Astrocyte of the spinal cord (primary cell): ENCODE measurements around the gene MTMR3.
"Not testable (repeated sequence)": the region's sequence is repeated elsewhere in the genome, so short reads cannot be mapped to it uniquely, and the experiment has no call there.

Experiments used
- DNase-seq: peaks from one replicate; pipeline ENCODE4 v3.0.0; 2011; ENCODE audit warnings: low read depth, low spot score
- H3K4me3 ChIP-seq: 2 replicates; pipeline ENCODE4 v1.5.1; 2011; ENCODE audit warnings: low read depth, mild to moderate bottlenecking, low read length, moderate library complexity
- in situ Hi-C: cut with HindIII; loops from 2 replicates; pipeline ENCODE4 v1.10.0; 2017; ENCODE audit warnings: low sequenced_read_pairs
- TF ChIP-seq, protein P1 (sequence below): IDR thresholded peaks from 2 replicates; pipeline ENCODE4 v1.5.1; 2012; ENCODE audit warnings: low read depth, mild to moderate bottlenecking, low read length, inconsistent platforms

The MTMR3 gene

DNA sequence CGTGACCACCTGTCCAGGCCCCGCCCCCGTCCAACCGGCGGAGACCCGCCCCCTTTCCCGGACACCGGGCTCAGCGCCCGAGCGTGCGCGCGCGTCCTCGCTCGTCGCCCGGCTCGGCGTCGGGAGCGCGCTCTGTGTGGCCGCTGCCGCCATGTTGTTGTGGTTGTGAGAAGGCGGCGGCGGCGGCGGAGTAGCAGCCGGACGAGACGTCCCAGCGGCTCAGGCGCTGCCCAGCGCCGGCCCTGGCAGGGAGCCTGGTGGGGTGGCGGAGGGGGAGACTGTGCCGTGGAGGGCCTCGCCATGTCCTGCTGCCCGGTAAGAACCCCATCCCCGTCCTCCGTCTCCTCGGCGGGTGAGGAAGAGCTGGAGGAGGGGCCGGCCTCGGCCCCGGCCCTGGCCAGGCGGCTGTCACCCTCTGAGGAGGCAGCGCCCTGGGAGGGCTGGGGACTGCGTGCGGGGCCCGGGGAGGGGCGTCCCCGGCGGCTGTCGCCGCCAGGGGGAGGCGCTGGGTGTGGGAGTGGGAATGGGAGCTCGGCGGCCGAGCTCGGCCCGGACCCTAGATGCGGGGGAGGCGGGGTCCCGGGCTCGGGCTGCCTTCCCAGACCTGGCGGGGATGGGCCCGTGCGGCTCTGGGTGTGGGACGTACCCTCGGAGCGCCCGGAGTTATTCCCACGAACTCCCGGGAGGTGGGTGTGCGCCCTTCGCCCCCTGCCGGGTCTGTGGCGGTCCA is at the start of gene MTMR3:
Gene MTMR3, plus strand, starts transcription at position 130 of the 730 bp plus-strand sequence. CDS start 87,886 bp downstream, outside the sequence.
- in situ Hi-C loops = no loop called here
- TF ChIP-seq, protein P1, sequence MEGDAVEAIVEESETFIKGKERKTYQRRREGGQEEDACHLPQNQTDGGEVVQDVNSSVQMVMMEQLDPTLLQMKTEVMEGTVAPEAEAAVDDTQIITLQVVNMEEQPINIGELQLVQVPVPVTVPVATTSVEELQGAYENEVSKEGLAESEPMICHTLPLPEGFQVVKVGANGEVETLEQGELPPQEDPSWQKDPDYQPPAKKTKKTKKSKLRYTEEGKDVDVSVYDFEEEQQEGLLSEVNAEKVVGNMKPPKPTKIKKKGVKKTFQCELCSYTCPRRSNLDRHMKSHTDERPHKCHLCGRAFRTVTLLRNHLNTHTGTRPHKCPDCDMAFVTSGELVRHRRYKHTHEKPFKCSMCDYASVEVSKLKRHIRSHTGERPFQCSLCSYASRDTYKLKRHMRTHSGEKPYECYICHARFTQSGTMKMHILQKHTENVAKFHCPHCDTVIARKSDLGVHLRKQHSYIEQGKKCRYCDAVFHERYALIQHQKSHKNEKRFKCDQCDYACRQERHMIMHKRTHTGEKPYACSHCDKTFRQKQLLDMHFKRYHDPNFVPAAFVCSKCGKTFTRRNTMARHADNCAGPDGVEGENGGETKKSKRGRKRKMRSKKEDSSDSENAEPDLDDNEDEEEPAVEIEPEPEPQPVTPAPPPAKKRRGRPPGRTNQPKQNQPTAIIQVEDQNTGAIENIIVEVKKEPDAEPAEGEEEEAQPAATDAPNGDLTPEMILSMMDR = peak; percentile 45

DNA sequence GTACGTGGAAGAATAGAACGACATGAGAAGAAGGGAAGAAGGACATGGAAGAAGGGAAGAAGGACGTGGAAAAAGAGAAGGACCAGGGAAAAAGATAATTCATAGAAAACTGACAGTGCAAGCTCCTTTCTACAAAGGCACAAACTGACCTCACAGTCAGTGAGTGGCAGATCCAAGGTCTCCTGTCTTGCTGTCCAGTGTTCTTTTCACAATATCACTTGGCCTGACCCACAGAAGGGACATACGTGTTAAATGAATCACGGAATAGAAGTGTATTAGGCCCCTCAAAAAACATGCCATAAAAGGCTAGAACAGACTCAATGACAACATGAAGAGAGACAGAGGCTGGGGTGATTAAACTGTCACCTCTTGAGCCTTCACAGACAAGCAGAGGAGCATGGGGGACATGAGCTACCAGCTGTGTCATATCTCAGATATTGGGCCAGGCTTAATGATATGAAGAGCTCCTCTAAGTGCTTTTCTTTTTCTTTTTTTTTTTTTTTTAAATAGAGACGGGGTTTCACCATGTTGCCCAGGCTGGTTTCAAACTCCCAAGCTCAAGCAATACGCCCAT is 49.5 kb upstream of the MTMR3 start:
- in situ Hi-C loops = no loop called here
- H3K4me3 ChIP-seq = no peak overlapping the region
- TF ChIP-seq, protein P1 = no peak

More for the DNA sequence above, at the start of gene MTMR3:
- peak within 1 kb of the TSS; percentile 91 for H3K4me3 ChIP-seq
- DNase-seq = peak; percentile 90

DNA sequence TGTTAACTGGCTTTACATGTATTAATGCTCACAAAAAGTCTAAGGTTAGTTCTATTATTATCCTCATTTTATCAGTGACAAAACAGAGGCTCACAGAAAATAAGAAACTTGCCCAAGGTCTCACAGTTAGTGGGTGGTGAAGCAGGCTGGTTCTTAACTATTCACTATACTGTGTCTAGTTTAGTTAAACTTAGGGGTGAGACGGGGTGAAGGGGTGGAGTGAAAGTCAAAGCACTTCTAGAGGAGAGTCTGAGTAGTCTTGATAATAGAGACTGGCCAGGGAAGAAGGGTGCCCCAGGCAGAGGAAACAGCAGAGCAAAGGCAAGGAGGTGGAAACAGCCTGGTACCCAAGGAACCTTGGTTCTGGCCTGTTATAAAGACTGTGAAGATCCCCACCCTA is 48.9 kb upstream of the MTMR3 start:
- no peak overlapping the region for H3K4me3 ChIP-seq
- in situ Hi-C loops = no loop called here
- TF ChIP-seq, protein P1 = no peak
- no peak for DNase-seq

More for the DNA sequence above, 49.5 kb upstream of the MTMR3 start:
- no peak for DNase-seq

DNA sequence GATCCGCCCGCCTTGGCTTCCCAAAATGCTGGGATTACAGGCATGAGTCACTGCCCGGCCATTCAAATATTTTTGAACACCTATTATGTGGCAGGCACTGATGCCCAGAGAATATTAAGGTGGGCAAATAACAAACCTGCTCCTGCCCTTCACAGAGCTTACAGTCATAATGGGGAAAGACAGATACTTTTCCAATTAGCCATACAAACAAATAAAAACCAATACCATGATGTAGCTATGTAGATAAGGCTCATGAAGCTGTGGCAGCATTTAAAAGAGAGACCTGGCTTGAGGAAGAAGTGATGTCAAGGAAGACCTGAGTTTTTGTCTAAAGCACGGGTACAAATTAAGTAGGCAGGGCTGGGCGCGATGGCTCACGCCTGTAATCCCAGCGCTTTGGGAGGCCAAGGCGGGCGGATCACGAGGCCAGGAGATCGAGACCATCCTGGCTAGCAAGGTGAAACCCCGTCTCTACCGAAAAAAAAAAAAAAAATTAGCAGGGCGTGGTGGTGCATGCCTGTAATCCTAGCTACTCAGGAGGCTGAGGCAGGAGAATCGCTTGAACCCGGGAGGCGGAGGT is 46.1 kb upstream of the MTMR3 start:
- H3K4me3 ChIP-seq = peak overlapping the region; percentile 96
- DNase-seq, in situ Hi-C loops: not testable (repeated sequence)

DNA sequence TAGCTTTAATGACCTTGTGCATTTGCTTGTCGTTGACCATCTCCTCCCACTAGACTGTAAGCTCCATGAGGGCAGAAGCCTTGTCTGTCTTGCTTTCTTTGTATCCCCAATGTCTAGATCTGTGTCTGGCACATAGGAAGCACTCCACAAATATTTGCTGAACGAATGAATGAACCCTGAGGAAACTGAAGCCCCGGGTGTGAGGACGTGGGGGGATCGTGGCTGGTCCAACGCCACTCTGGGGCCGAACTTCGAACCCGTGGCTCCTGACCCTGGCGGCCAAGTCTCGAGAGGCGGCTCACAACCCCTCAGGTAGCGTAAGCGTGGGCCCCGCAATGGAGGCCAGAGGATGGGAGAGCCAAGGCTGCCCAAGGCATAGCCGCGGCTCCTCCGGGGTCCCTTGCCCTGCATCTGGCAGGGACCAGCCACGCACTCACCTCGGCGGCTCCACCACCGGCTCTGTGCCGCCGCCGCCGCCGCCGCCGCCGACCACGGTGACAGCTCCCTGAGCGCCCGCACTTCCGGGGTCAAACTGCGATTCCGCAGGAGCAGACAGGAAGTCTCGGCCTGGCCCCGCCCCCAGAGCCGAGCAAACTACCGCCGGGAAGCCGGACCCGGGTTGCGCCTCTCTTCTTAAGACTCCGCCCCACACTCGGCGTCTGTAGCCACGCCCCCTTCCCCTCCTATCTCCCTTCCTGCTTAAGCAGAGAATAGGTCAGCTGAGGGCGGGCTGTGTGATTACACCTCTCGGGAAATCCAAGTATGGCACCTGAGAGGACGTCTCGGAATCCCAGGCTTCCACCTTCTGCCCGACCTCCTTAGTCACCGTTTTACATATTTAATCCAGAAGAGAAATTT is 45.0 kb upstream of the MTMR3 start, which contains the start of gene ASCC2:
Gene ASCC2, minus strand, starts transcription at position 534 of the 858 bp plus-strand sequence. CDS start 5,949 bp downstream, outside the sequence.
- in situ Hi-C loops = no loop called here

DNA sequence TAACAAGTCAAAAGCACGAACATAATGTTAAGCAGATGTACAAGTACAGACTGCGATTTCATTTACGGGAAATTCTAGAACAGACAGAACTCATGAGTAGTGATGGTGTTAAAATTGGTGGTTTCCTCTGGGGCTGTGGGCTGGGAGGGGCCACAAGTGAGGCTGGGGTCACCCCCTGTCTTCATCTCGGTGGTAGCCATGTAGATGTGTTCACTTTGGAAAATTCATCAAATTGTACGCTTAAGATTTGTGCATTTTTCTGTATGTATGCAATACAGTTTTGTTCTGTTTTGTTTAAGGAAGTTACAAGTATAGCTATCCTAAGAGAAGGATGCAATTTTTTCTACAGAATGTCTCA is 44.4 kb upstream of the MTMR3 start:
- DNase-seq = no peak
- H3K4me3 ChIP-seq = peak overlapping the region; percentile 96
- TF ChIP-seq, protein P1 = no peak
- in situ Hi-C loops = no loop called here

More for the DNA sequence above, 45.0 kb upstream of the MTMR3 start, which contains the start of gene ASCC2:
- peak within 1 kb of the TSS; percentile 96 for H3K4me3 ChIP-seq
- TF ChIP-seq, protein P1 = no peak
- DNase-seq = peak; percentile 97
